Uterus (tissue), 2 donors: ENCODE measurements around the gene PSMD5.

ENCODE experiments used
- CTCF ChIP-seq, 4 experiments: fragments of 200-600 bp in 2 of 4; fragments of 450-650 bp in 2 of 4; sonication (generic) in 2 of 4; IDR thresholded peaks; one replicate each; pipeline ENCODE4 v1.5.1; 2016 to 2019; ENCODE audit warnings: antibody characterized with exemption in 4 of 4, mild to moderate bottlenecking in 2 of 4, moderate library complexity in 1 of 4
- POLR2A ChIP-seq, 2 donors: fragments of 450-650 bp; IDR thresholded peaks; one replicate each; pipeline ENCODE4 v1.6.1; 2016; ENCODE audit warnings: antibody characterized with exemption in 2 of 2, mild to moderate bottlenecking in 1 of 2, moderate library complexity in 1 of 2

GRCh38 chr9:120856700-120857099, 14.0 kb upstream of the PSMD5 start:
- TF ChIP-seq CTCF (IDR thresholded peaks at IDR 0.05) (no peak), POLR2A (IDR thresholded peaks at IDR 0.05) (no peak)
